ENCODE data around the gene CES2. TPM values are rescaled to one million over a fixed set of nuclear protein-coding genes. Genes with fewer than 3 reads are reported as not detected.

The CES2 gene
- total and polyA plus RNA-seq, 10 of the 15 experiments (the other 5 are each of a cell fraction or from before 2014, with no cell fraction given) = 1.6 to 33.7 (median 21.0) TPM

DNA sequence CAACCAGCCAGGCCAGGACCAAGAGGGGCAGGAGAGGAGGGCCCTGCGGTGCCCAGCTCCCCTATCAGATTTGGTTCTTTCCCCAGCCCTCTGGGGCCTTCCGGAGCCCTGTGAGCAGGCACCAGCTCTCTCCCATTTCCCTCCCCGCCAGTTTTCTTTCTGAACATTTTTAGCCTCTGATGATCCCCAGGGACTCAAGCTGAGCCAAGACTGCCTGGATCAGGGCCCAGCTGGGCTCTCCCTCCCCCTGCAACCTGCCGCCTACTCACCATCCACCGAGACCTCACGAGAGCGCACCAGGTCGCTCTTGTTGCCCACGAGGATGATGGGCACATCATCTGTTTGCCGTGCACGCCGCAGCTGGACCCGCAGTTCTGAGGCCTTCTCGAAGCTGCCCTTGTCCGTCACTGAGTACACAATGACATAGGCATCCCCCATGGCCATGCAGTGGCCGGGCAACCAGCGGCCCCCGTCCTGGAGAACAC lies 12.0 kb upstream of the CES2 start:
- no peak for FAIRE-seq

More for the DNA sequence above, 12.0 kb upstream of the CES2 start:
- WGBS (ENCODE audit: insufficient coverage, insufficient replicate concordance, low lambda C conversion rate, missing lambda C conversion rate) = 54% methylated on average over 18 of the region's 18 CpGs
- BruUV-seq (replicated peaks) = TSS peak; percentile 49
- peaks cover 27% of the 10 kb centered on the region for H3K4me1 ChIP-seq (ENCODE audit: control insufficient read depth, insufficient read depth, low read length)
- no peak overlapping the region for H3K9ac ChIP-seq (ENCODE audit: control insufficient read depth, insufficient read depth, low read length)
- in situ Hi-C loops (cut with MboI) = no loop called here
- ChIA-PET RAD21 (ENCODE audit: unreplicated experiment) (no interaction called here), POLR2A (no interaction called here), CTCF (interaction anchor here (6.7 kb wide), 1 partner anchor 29 kb away, joined by 77 read pairs; no protein-coding TSS in a partner anchor), SMC1A (ENCODE audit: uncharacterized antibody, unreplicated experiment) (no interaction called here)
- no peak overlapping the region for H3K27ac ChIP-seq (ENCODE audit: control insufficient read depth, insufficient read depth)
- no peaks in the 10 kb centered on the region for H4K20me1 ChIP-seq (ENCODE audit: control insufficient read depth, insufficient read depth)
- intact Hi-C loops (cut with micrococcal nuclease; ENCODE audit: unreplicated experiment) = no loop called here
- H3K4me2 ChIP-seq (ENCODE audit: control insufficient read depth, insufficient read depth) = no peak overlapping the region
- no peaks in the 10 kb centered on the region for H3K9me3 ChIP-seq (replicated peaks; ENCODE audit: control insufficient read depth, insufficient read depth, low read length)
- ATAC-seq (no peak), DNase-seq (ENCODE audit: low read depth, low spot score) (no peak)
- H2AFZ ChIP-seq (ENCODE audit: control insufficient read depth, low read depth, low read length) = no peak overlapping the region
- H3K79me2 ChIP-seq (ENCODE audit: control insufficient read depth, insufficient read depth, low read length) = no peaks in the 10 kb centered on the region
- H3K4me3 ChIP-seq = no peak overlapping the region
- TF ChIP-seq TBL1XR1 (IDR thresholded peaks at IDR 0.05; ENCODE audit: low read depth, low read length) (no peak), ZNF622 (IDR thresholded peaks at IDR 0.05) (no peak)
- TF ChIP-seq, protein P1, sequence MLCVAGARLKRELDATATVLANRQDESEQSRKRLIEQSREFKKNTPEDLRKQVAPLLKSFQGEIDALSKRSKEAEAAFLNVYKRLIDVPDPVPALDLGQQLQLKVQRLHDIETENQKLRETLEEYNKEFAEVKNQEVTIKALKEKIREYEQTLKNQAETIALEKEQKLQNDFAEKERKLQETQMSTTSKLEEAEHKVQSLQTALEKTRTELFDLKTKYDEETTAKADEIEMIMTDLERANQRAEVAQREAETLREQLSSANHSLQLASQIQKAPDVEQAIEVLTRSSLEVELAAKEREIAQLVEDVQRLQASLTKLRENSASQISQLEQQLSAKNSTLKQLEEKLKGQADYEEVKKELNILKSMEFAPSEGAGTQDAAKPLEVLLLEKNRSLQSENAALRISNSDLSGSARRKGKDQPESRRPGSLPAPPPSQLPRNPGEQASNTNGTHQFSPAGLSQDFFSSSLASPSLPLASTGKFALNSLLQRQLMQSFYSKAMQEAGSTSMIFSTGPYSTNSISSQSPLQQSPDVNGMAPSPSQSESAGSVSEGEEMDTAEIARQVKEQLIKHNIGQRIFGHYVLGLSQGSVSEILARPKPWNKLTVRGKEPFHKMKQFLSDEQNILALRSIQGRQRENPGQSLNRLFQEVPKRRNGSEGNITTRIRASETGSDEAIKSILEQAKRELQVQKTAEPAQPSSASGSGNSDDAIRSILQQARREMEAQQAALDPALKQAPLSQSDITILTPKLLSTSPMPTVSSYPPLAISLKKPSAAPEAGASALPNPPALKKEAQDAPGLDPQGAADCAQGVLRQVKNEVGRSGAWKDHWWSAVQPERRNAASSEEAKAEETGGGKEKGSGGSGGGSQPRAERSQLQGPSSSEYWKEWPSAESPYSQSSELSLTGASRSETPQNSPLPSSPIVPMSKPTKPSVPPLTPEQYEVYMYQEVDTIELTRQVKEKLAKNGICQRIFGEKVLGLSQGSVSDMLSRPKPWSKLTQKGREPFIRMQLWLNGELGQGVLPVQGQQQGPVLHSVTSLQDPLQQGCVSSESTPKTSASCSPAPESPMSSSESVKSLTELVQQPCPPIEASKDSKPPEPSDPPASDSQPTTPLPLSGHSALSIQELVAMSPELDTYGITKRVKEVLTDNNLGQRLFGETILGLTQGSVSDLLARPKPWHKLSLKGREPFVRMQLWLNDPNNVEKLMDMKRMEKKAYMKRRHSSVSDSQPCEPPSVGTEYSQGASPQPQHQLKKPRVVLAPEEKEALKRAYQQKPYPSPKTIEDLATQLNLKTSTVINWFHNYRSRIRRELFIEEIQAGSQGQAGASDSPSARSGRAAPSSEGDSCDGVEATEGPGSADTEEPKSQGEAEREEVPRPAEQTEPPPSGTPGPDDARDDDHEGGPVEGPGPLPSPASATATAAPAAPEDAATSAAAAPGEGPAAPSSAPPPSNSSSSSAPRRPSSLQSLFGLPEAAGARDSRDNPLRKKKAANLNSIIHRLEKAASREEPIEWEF (IDR thresholded peaks at IDR 0.05; ENCODE audit: insufficient replicate concordance, low read depth, low read length) = no peak
- H3K27me3 ChIP-seq (replicated peaks in 1 of 2; ENCODE audit: control insufficient read depth in 2 of 2, insufficient read depth in 2 of 2, low read length in 1 of 2) = peaks cover 0 to 3% of the 10 kb centered on the region in 2 experiments; a peak in 3 of 4 replicates
- no peaks in the 10 kb centered on the region for H3K36me3 ChIP-seq (ENCODE audit: control insufficient read depth in 2 of 2, insufficient read depth in 2 of 2, low read length in 1 of 2)
